ENCODE data around the gene ZDHHC8.

ZDHHC8 gene

GRCh38 chr22:20169253-20169822, 37.7 kb downstream of the ZDHHC8 start:
- no peak overlapping the region for H2BK12ac ChIP-seq (ENCODE audit: low read length in 2 of 2)
- no peak overlapping the region for H3K27ac ChIP-seq (ENCODE audit: low read length, poor library complexity, severe bottlenecking)
- no peak overlapping the region for H4K8ac ChIP-seq (ENCODE audit: low read length)
- no peak overlapping the region for H3K18ac ChIP-seq (ENCODE audit: low read depth in 1 of 2, low read length in 2 of 2)
- no peak overlapping the region for H2BK5ac ChIP-seq (ENCODE audit: low read depth, low read length, poor library complexity, severe bottlenecking)
- no peaks in the 10 kb centered on the region for H3K79me1 ChIP-seq (replicated peaks; ENCODE audit: low read length, poor library complexity, severe bottlenecking)
- H4K91ac ChIP-seq (ENCODE audit: low read length): no peak overlapping the region
- H3K4me2 ChIP-seq (ENCODE audit: low read length, poor library complexity, severe bottlenecking): no peak overlapping the region
- no peaks in the 10 kb centered on the region for H3K9me3 ChIP-seq (ENCODE audit: control insufficient read depth, low read length)
- no peaks in the 10 kb centered on the region for H3K4me1 ChIP-seq (ENCODE audit: control insufficient read depth, insufficient read depth, low read depth, low read length)
- no peak overlapping the region for H2AK5ac ChIP-seq (ENCODE audit: low read length, severe bottlenecking)
- H2AFZ ChIP-seq (ENCODE audit: low read depth, low read length): no peak overlapping the region
- no peak overlapping the region for H3K4me3 ChIP-seq (ENCODE audit: insufficient read depth in 1 of 2, low read depth in 1 of 2, low read length in 2 of 2)
- H3K27me3 ChIP-seq (ENCODE audit: control insufficient read depth in 1 of 2, insufficient read depth in 1 of 2, low read length in 2 of 2): peaks cover 20 to 57% of the 10 kb centered on the region in 2 experiments
- no peak overlapping the region for H2BK120ac ChIP-seq (ENCODE audit: low read depth, low read length)
- WGBS: 68% methylated on average over 10 of the region's 10 CpGs
- no peak overlapping the region for H3K14ac ChIP-seq (ENCODE audit: low read length in 2 of 2)
- no peak for DNase-seq
- H3K9ac ChIP-seq (ENCODE audit: low read length): no peak overlapping the region
- no peak overlapping the region for H2BK15ac ChIP-seq (ENCODE audit: low read depth, poor library complexity, severe bottlenecking)
- H3K4ac ChIP-seq (ENCODE audit: low read depth in 1 of 2, low read length in 2 of 2): no peak overlapping the region
- no peaks in the 10 kb centered on the region for H3K36me3 ChIP-seq (ENCODE audit: control insufficient read depth in 1 of 2, insufficient read depth in 2 of 2, low read depth in 1 of 2, low read length in 2 of 2)
- no peak overlapping the region for H3K23ac ChIP-seq (ENCODE audit: low read length in 2 of 2)

- H4K8ac ChIP-seq (ENCODE audit: low read length): no peak overlapping the region
- no peak overlapping the region for H3K23ac ChIP-seq (ENCODE audit: low read length in 2 of 2)
- no peak overlapping the region for H4K91ac ChIP-seq (ENCODE audit: low read length)
- H2AFZ ChIP-seq (ENCODE audit: low read depth, low read length): no peak overlapping the region
- H3K4me2 ChIP-seq (ENCODE audit: low read length, poor library complexity, severe bottlenecking): no peak overlapping the region
- no peak overlapping the region for H3K14ac ChIP-seq (ENCODE audit: low read length in 2 of 2)
- H3K4me1 ChIP-seq (ENCODE audit: control insufficient read depth, insufficient read depth, low read depth, low read length): no peaks in the 10 kb centered on the region
- peaks cover 24 to 65% of the 10 kb centered on the region in 2 experiments for H3K27me3 ChIP-seq (ENCODE audit: control insufficient read depth in 1 of 2, insufficient read depth in 1 of 2, low read length in 2 of 2)
- H3K4me3 ChIP-seq (ENCODE audit: insufficient read depth in 1 of 2, low read depth in 1 of 2, low read length in 2 of 2): no peak overlapping the region
- H3K79me1 ChIP-seq (replicated peaks; ENCODE audit: low read length, poor library complexity, severe bottlenecking): no peaks in the 10 kb centered on the region
- H3K4ac ChIP-seq (ENCODE audit: low read depth in 1 of 2, low read length in 2 of 2): no peak overlapping the region
- H2AK5ac ChIP-seq (ENCODE audit: low read length, severe bottlenecking): no peak overlapping the region
- no peak overlapping the region for H2BK12ac ChIP-seq (ENCODE audit: low read length in 2 of 2)
- H2BK5ac ChIP-seq (ENCODE audit: low read depth, low read length, poor library complexity, severe bottlenecking): no peak overlapping the region
- DNase-seq: no peak
- H3K9me3 ChIP-seq (ENCODE audit: control insufficient read depth, low read length): no peaks in the 10 kb centered on the region
- no peak overlapping the region for H2BK120ac ChIP-seq (ENCODE audit: low read depth, low read length)
- H3K18ac ChIP-seq (ENCODE audit: low read depth in 1 of 2, low read length in 2 of 2): no peak overlapping the region
- no peak overlapping the region for H3K9ac ChIP-seq (ENCODE audit: low read length)
- no peak overlapping the region for H3K27ac ChIP-seq (ENCODE audit: low read length, poor library complexity, severe bottlenecking)
- no peak overlapping the region for H2BK15ac ChIP-seq (ENCODE audit: low read depth, poor library complexity, severe bottlenecking)
- H3K36me3 ChIP-seq (ENCODE audit: control insufficient read depth in 1 of 2, insufficient read depth in 2 of 2, low read depth in 1 of 2, low read length in 2 of 2): no peaks in the 10 kb centered on the region
- WGBS: 82% methylated on average over 13 of the region's 13 CpGs
These were observed 38.6 kb downstream of the ZDHHC8 start for GRCh38 chr22:20170170-20170569.

DNA sequence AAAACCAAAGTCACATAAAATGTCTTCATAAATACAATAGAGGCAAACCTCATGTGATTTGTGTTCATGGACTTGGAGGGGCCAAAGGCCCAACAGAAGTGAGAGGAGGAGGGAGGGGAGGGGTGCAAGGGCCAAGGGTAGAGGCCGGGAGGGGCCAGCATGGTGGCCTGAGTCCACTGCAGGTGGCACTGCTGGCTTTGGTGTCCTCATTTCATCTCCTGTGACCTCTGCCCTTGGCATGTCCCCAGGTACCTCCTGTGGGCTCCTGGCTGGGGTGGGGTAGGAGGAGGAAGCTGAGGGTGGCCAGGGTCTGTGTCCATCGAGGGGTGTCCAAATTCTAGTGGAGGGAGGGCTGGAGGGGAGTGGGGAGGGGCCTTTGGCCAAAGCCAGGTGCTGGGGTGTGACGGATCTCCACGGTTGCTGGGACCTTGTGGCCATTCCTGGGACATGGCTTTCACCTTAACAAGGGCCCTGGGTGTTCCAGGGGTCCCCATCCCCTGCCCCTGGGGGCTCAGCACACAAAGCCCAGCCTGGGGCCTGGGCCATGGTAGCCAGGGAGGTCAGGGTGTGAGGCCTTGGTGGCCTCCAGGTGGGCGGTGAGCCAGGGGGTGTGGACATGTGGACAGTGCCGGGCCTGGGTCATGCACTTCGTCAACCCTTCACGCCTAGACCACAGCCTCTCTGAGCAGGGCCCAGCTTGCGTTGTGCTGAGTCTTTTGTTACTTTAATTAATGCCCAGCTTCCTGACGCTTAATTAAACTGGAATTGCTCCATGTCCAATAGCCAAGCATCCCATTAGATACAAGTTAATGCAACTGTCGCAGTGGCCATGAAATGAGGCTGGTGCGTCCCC, 39.9 kb downstream of the ZDHHC8 start:
- no peak overlapping the region for H4K8ac ChIP-seq (ENCODE audit: low read length)
- H3K14ac ChIP-seq (ENCODE audit: low read length in 2 of 2): no peak overlapping the region
- no peak overlapping the region for H3K18ac ChIP-seq (ENCODE audit: low read depth in 1 of 2, low read length in 2 of 2)
- H3K4me2 ChIP-seq (ENCODE audit: low read length, poor library complexity, severe bottlenecking): no peak overlapping the region
- H2BK12ac ChIP-seq (ENCODE audit: low read length in 2 of 2): no peak overlapping the region
- H2BK120ac ChIP-seq (ENCODE audit: low read depth, low read length): no peak overlapping the region
- no peak overlapping the region for H2BK5ac ChIP-seq (ENCODE audit: low read depth, low read length, poor library complexity, severe bottlenecking)
- H3K27me3 ChIP-seq (ENCODE audit: control insufficient read depth in 1 of 2, insufficient read depth in 1 of 2, low read length in 2 of 2): peaks cover 23 to 64% of the 10 kb centered on the region in 2 experiments
- H3K23ac ChIP-seq (ENCODE audit: low read length in 2 of 2): no peak overlapping the region
- no peak overlapping the region for H3K4ac ChIP-seq (ENCODE audit: low read depth in 1 of 2, low read length in 2 of 2)
- no peaks in the 10 kb centered on the region for H3K36me3 ChIP-seq (ENCODE audit: control insufficient read depth in 1 of 2, insufficient read depth in 2 of 2, low read depth in 1 of 2, low read length in 2 of 2)
- no peak overlapping the region for H2AFZ ChIP-seq (ENCODE audit: low read depth, low read length)
- 83% methylated on average over 12 of the region's 12 CpGs for WGBS
- no peak overlapping the region for H2BK15ac ChIP-seq (ENCODE audit: low read depth, poor library complexity, severe bottlenecking)
- no peaks in the 10 kb centered on the region for H3K79me1 ChIP-seq (replicated peaks; ENCODE audit: low read length, poor library complexity, severe bottlenecking)
- no peaks in the 10 kb centered on the region for H3K9me3 ChIP-seq (ENCODE audit: control insufficient read depth, low read length)
- no peak overlapping the region for H3K4me3 ChIP-seq (ENCODE audit: insufficient read depth in 1 of 2, low read depth in 1 of 2, low read length in 2 of 2)
- no peak overlapping the region for H3K27ac ChIP-seq (ENCODE audit: low read length, poor library complexity, severe bottlenecking)
- no peak overlapping the region for H2AK5ac ChIP-seq (ENCODE audit: low read length, severe bottlenecking)
- no peak for DNase-seq
- H4K91ac ChIP-seq (ENCODE audit: low read length): no peak overlapping the region
- H3K9ac ChIP-seq (ENCODE audit: low read length): no peak overlapping the region
- H3K4me1 ChIP-seq (ENCODE audit: control insufficient read depth, insufficient read depth, low read depth, low read length): no peaks in the 10 kb centered on the region

DNA sequence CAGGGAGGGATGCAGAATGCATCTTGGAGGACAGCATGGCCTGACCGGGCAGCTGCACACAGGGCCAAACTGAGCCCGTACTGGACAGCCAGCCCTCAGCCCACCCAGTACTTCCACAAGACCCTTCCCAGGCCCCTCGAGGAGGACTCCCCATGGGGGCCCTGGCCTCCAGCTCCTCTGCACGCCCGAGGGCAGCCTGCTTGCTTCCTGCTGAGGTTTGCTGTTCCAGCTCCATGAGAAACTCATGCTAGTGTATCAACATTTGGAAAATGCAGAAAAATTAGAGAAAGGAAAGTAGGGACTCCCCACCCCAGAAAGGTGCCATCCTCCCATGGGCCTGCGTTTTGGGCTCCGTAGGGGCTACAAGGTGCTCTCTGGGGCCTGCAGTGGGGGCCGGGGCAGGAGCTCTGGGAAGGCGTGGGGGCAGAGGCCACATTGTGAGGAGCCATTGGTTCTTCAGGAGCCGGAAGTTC, 40.6 kb downstream of the ZDHHC8 start:
- Histone ChIP-seq H3K9ac (ENCODE audit: low read length) (no peak overlapping the region), H3K4me1 (ENCODE audit: control insufficient read depth, insufficient read depth, low read depth, low read length) (no peaks in the 10 kb centered on the region), H2BK5ac (ENCODE audit: low read depth, low read length, poor library complexity, severe bottlenecking) (no peak overlapping the region), H4K91ac (ENCODE audit: low read length) (no peak overlapping the region), H3K14ac (ENCODE audit: low read length in 2 of 2) (no peak overlapping the region), H3K4me3 (ENCODE audit: insufficient read depth in 1 of 2, low read depth in 1 of 2, low read length in 2 of 2) (no peak overlapping the region), H4K8ac (ENCODE audit: low read length) (no peak overlapping the region), H2AK5ac (ENCODE audit: low read length, severe bottlenecking) (no peak overlapping the region), H3K36me3 (ENCODE audit: control insufficient read depth in 1 of 2, insufficient read depth in 2 of 2, low read depth in 1 of 2, low read length in 2 of 2) (no peaks in the 10 kb centered on the region), H3K27me3 (ENCODE audit: control insufficient read depth in 1 of 2, insufficient read depth in 1 of 2, low read length in 2 of 2) (peaks cover 25 to 58% of the 10 kb centered on the region in 2 experiments), H2AFZ (ENCODE audit: low read depth, low read length) (no peak overlapping the region), H3K4ac (ENCODE audit: low read depth in 1 of 2, low read length in 2 of 2) (no peak overlapping the region), H2BK120ac (ENCODE audit: low read depth, low read length) (no peak overlapping the region), H3K27ac (ENCODE audit: low read length, poor library complexity, severe bottlenecking) (no peak overlapping the region), H3K9me3 (ENCODE audit: control insufficient read depth, low read length) (no peaks in the 10 kb centered on the region), H3K23ac (ENCODE audit: low read length in 2 of 2) (no peak overlapping the region), H3K4me2 (ENCODE audit: low read length, poor library complexity, severe bottlenecking) (no peak overlapping the region), H3K18ac (ENCODE audit: low read depth in 1 of 2, low read length in 2 of 2) (no peak overlapping the region), H3K79me1 (replicated peaks; ENCODE audit: low read length, poor library complexity, severe bottlenecking) (no peaks in the 10 kb centered on the region), H2BK15ac (ENCODE audit: low read depth, poor library complexity, severe bottlenecking) (no peak overlapping the region), H2BK12ac (ENCODE audit: low read length in 2 of 2) (no peak overlapping the region)
- no peak for DNase-seq
- WGBS: 88% methylated on average over 8 of the region's 10 CpGs
